Thymus (tissue), 11 donors: ENCODE measurements around the gene RABGAP1L. TPM values are rescaled to one million over a fixed set of nuclear protein-coding genes. Genes with fewer than 3 reads are reported as not detected.
"Not testable (repeated sequence)": the region's sequence is repeated elsewhere in the genome, so short reads cannot be mapped to it uniquely, and the experiment has no call there.

Experiments
- DNase-seq, 9 donors: peaks; one replicate each; pipeline ENCODE4 v3.0.0-alpha.2; 2013; ENCODE audit warnings: low spot score in 9 of 9, low read depth in 6 of 9, missing footprints in 1 of 9
- H3K27ac ChIP-seq, 2 donors: one replicate each; pipeline ENCODE4 v1.5.1; 2013; ENCODE audit warnings: control low read depth in 1 of 2, low read depth in 1 of 2, low read length in 1 of 2, mild to moderate bottlenecking in 1 of 2, moderate library complexity in 1 of 2
- H3K27me3 ChIP-seq, 2 donors: one replicate each; pipeline ENCODE4 v1.5.1; 2013; ENCODE audit warnings: low read length in 1 of 2; ENCODE audit not compliant: control insufficient read depth in 2 of 2, insufficient read depth in 1 of 2
- H3K36me3 ChIP-seq, 2 donors: one replicate each; pipeline ENCODE4 v1.5.1; 2013; ENCODE audit warnings: low read length in 1 of 2, mild to moderate bottlenecking in 1 of 2, moderate library complexity in 1 of 2; ENCODE audit not compliant: control insufficient read depth in 2 of 2, insufficient read depth in 2 of 2
- H3K4me1 ChIP-seq, 2 donors: one replicate each; pipeline ENCODE4 v1.5.1; 2013; ENCODE audit warnings: low read length in 2 of 2; ENCODE audit not compliant: control insufficient read depth in 2 of 2, insufficient read depth in 2 of 2
- H3K4me3 ChIP-seq, 2 donors: one replicate each; pipeline ENCODE4 v1.5.1; 2013; ENCODE audit warnings: low read length in 2 of 2, control low read depth in 1 of 2, mild to moderate bottlenecking in 1 of 2
- H3K9me3 ChIP-seq, 2 donors: one replicate each; pipeline ENCODE4 v1.5.1; 2013; ENCODE audit warnings: low read length in 1 of 2, mild to moderate bottlenecking in 1 of 2; ENCODE audit not compliant: control insufficient read depth in 2 of 2, insufficient read depth in 1 of 2
- WGBS: extraction: QIAGEN DNeasy Blood & Tissue Kit; methylation state at CpG from one replicate; pipeline ENCODE4 v1.1.7; 2013; 5-methylcytosine and 5-hydroxymethylcytosine counted together
- polyA plus RNA-seq: library from polyadenylated mRNA; stranded (reverse); fragments of 200-250 nt; gene quantifications from one replicate; pipeline ENCODE4 v1.2.3, GENCODE V29; 2013
- total RNA-seq: library from RNA; stranded (reverse); fragments of 120-200 nt; gene quantifications from one replicate; pipeline ENCODE4 v1.2.4, GENCODE V29; 2013
- donor health status: healthy.

RABGAP1L gene
- total and polyA plus RNA-seq, 2 donors = 30.6 to 37.4 TPM

DNA sequence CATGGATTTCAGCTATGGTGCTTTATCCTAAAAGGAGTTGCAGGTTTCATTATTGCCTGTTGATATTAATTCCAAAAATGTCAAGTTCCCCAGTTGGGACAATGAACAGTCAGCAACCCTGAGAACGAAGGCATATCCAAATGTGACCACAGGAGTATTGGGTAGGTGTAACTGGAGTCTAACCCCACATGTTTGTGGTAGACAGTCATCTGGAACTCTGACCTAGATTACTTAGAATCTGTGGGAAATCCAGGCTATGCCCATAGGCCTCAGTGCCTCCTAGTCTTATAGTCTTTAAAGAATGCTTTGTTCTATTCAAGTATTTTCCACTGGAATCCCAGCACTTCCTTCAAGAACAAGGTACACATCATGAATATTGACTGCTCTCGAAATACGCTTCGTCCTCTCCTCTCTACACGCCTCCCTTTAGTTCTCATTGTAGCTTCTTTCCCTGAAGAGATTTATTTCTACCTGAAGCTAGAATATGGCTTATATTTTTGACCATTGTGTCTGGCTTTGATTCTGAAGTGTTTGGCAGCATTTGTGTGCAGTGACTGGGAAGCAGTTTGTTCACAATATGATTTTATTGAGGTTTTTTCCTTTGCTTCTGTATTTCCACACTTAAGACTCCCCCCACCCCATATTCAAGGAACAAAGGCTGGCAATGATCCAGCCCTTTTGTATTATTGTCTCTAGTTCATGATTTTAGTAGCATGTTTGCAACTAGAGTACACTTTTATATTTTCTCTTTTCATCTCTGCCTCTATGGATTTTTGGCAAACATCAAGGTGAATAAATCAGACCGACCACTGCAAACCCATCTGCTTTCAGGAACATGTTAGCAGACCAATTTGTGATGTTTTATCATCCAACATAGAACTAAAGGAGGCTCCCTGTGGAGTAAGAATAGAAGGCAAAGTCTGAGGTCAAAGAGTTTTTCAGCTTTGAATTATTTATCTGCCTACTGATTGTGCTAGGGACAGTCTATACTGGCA, 467.0 kb downstream of the RABGAP1L start:
- Histone ChIP-seq H3K4me1 (no peaks in the 10 kb centered on the region), H3K36me3 (no peaks in the 10 kb centered on the region), H3K27ac (no peak overlapping the region), H3K27me3 (no peaks in the 10 kb centered on the region), H3K4me3 (no peak overlapping the region), H3K9me3 (no peaks in the 10 kb centered on the region)
- 95% methylated on average over 6 of the region's 6 CpGs for WGBS
- no peak for DNase-seq

DNA sequence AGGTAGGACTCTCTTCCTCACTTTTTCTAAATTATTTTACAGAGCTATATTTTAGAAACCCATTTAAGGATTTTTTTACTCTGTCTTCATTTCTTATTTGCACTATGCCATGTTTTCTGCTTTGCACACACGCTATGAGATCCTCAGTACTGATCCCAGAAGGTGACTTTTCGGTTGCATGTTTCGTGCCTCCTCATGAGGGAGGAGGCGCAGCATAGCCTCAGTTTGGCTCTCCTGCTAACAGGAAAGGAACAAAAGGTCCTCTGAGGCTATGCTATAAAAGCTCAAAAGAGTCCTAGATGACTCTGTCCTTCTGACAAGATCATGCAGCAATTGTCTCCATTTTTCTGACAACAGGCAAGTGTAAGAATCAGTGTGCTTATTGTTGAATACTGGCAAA, 478.2 kb downstream of the RABGAP1L start:
- over 99% methylated on average over 4 of the region's 4 CpGs for WGBS
- no peaks in the 10 kb centered on the region for H3K27me3 ChIP-seq
- H3K4me1 ChIP-seq = no peaks in the 10 kb centered on the region
- no peaks in the 10 kb centered on the region for H3K36me3 ChIP-seq
- no peak overlapping the region for H3K27ac ChIP-seq
- no peak overlapping the region for H3K4me3 ChIP-seq
- DNase-seq = no peak
- no peaks in the 10 kb centered on the region for H3K9me3 ChIP-seq

DNA sequence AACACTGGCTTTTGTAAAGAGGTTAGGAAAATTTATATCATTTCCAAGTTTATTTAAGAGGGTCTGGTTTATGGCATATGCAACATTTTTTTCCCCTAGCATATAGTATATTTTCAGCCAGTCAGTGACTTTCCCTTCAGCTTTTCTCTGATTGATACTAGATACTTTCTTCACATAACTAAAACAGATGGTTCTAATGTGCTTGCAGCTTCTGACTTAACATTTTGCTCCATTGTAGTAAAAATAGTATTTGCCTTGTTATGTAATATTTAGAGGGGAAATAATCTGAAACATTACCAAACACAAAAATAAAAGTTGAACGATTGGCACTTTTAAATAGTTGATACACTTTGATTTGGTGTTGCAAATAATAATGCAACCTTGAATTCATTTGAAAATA, 480.1 kb downstream of the RABGAP1L start:
- no peak for DNase-seq
- Histone ChIP-seq H3K36me3 (no peaks in the 10 kb centered on the region), H3K27me3 (no peaks in the 10 kb centered on the region), H3K4me3 (no peak overlapping the region), H3K27ac (no peak overlapping the region), H3K4me1 (no peaks in the 10 kb centered on the region), H3K9me3 (no peaks in the 10 kb centered on the region)
- WGBS = 95% methylated on average over 1 of the region's 1 CpG

- Histone ChIP-seq H3K27me3 (no peaks in the 10 kb centered on the region), H3K9me3 (no peaks in the 10 kb centered on the region), H3K4me3 (no peak overlapping the region), H3K4me1 (no peaks in the 10 kb centered on the region), H3K36me3 (no peaks in the 10 kb centered on the region), H3K27ac (no peak overlapping the region)
- whole genome bisulfite sequencing = 96% methylated on average over 1 of the region's 1 CpG
- DNase-seq = no peak
Observed at GRCh38 chr1:174640783-174641182, 481.5 kb downstream of the RABGAP1L start.

- Histone ChIP-seq H3K27ac (no peak overlapping the region), H3K36me3 (no peaks in the 10 kb centered on the region), H3K4me3 (no peak overlapping the region)
Observed at GRCh38 chr1:174642393-174642792, 483.1 kb downstream of the RABGAP1L start.

GRCh38 chr1:174643206-174643605, 483.9 kb downstream of the RABGAP1L start:
- Histone ChIP-seq H3K36me3 (no peaks in the 10 kb centered on the region), H3K27me3 (no peaks in the 10 kb centered on the region), H3K4me1 (no peaks in the 10 kb centered on the region), H3K27ac (no peak overlapping the region), H3K4me3 (no peak overlapping the region), H3K9me3 (no peaks in the 10 kb centered on the region)
- DNase-seq = no peak
- 99% methylated on average over 1 of the region's 1 CpG for WGBS

More at GRCh38 chr1:174642393-174642792, 483.1 kb downstream of the RABGAP1L start:
- Histone ChIP-seq H3K27me3 (no peaks in the 10 kb centered on the region), H3K9me3 (no peaks in the 10 kb centered on the region), H3K4me1 (no peaks in the 10 kb centered on the region)
- DNase-seq = no peak

- not testable (repeated sequence) for H3K27me3 ChIP-seq, H3K9me3 ChIP-seq, H3K36me3 ChIP-seq, H3K4me3 ChIP-seq, H3K4me1 ChIP-seq, H3K27ac ChIP-seq, DNase-seq
- 90% methylated on average over 2 of the region's 2 CpGs for WGBS
Observed at GRCh38 chr1:174649572-174649971, 490.3 kb downstream of the RABGAP1L start.

GRCh38 chr1:174652569-174653280, 493.4 kb downstream of the RABGAP1L start:
- no peaks in the 10 kb centered on the region for H3K4me1 ChIP-seq
- no peaks in the 10 kb centered on the region for H3K27me3 ChIP-seq
- H3K36me3 ChIP-seq = no peaks in the 10 kb centered on the region
- H3K4me3 ChIP-seq = no peak overlapping the region
- no peak overlapping the region for H3K27ac ChIP-seq
- DNase-seq = no peak
- 93% methylated on average over 8 of the region's 8 CpGs for WGBS
- H3K9me3 ChIP-seq = no peaks in the 10 kb centered on the region

DNA sequence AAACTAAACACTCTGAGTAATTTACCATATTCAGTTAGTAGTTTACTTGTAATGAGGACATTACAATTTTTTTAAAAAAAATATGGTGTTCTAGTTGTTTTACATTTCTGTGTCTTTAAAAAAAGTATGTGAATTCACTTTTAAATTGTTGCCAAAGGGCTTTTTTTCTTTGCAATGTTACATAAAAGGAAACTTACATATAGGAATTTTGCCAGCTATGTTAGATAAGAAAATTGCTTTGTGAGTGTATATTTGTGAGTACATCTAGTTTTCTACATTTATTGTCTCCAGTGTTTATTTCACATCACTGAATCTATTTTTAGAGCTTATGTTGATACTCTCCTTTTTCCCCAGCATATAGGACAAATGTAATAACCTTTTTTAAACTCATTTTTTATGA, 495.2 kb downstream of the RABGAP1L start:
- Histone ChIP-seq H3K36me3 (no peaks in the 10 kb centered on the region), H3K27ac (no peak overlapping the region), H3K4me1 (no peaks in the 10 kb centered on the region), H3K9me3 (no peaks in the 10 kb centered on the region), H3K27me3 (no peaks in the 10 kb centered on the region), H3K4me3 (no peak overlapping the region)
- DNase-seq = no peak
